GM12801 (cell line): ENCODE measurements around the gene ARHGAP26.

Experiments
- TF ChIP-seq, protein P1 (sequence below): IDR thresholded peaks from one replicate; pipeline ENCODE4 v1.5.1; 2011; ENCODE audit warnings: control low read depth; ENCODE audit not compliant: insufficient read length; ENCODE audit errors: extremely low read depth

ARHGAP26 gene

GRCh38 chr5:143041461-143041860 is 271.3 kb downstream of the ARHGAP26 start:
- TF ChIP-seq, protein P1, sequence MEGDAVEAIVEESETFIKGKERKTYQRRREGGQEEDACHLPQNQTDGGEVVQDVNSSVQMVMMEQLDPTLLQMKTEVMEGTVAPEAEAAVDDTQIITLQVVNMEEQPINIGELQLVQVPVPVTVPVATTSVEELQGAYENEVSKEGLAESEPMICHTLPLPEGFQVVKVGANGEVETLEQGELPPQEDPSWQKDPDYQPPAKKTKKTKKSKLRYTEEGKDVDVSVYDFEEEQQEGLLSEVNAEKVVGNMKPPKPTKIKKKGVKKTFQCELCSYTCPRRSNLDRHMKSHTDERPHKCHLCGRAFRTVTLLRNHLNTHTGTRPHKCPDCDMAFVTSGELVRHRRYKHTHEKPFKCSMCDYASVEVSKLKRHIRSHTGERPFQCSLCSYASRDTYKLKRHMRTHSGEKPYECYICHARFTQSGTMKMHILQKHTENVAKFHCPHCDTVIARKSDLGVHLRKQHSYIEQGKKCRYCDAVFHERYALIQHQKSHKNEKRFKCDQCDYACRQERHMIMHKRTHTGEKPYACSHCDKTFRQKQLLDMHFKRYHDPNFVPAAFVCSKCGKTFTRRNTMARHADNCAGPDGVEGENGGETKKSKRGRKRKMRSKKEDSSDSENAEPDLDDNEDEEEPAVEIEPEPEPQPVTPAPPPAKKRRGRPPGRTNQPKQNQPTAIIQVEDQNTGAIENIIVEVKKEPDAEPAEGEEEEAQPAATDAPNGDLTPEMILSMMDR: no peak

GRCh38 chr5:143041972-143042770 is 272.0 kb downstream of the ARHGAP26 start:
- TF ChIP-seq, protein P1: no peak

DNA sequence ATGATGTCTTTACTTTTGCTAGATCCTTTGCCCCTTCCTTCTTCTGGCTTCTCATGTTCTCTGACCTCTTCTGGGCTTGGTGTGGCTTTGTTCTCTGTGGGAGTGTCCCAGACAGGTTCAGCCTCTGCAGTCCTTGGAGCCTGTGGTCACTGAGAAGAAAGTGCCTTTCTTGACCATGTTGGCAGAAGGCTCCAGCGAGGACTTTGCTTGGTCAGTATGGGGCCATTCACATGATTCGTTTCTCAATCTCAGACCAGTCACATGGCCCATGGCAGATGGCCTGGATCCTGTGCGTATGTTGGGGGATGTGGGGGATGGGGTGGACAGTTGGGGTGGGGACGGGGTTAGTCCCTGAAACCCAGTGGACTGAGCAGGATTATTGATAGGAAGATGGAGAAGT is 274.1 kb downstream of the ARHGAP26 start:
- TF ChIP-seq, protein P1: no peak

DNA sequence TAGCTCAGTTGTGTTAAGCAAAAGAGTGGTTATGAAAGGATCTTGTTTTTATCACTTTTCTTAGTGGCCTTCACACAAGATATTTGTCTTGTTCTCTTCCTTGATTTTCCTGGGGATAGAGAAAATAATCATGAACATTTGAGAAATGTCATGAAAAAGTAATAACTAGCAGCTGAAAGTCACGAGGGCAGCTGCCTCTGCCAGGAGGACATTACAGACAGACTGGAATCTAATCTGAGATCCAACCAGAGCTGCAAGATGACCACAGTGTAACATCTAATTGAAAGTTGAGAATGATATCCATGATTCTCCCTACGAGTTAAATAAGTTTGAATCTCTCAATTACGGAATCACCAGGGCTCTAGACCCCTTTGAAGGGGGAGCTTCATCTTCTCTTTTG is 274.9 kb downstream of the ARHGAP26 start:
- TF ChIP-seq, protein P1: no peak

DNA sequence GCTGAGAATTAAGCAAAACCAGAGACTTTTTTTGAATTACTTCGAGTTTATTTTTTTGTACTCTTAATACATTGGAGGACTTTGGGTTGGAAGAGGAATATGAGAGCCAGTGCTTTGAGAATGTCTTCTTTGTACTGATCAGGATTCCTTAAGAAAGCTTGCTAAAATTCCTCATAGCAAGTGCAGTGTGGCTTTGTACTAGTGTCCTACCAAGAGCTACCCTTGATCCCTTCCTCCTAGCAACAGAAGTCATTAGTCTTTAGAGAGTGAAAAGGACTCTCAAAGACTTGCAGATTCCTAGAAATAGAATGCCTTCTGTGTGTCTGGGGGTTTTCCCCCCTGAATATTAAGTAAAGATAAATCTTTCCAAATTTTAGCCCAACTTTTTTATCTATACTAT is 276.1 kb downstream of the ARHGAP26 start:
- TF ChIP-seq, protein P1: no peak

GRCh38 chr5:143047091-143047490 is 276.9 kb downstream of the ARHGAP26 start:
- TF ChIP-seq, protein P1: no peak

GRCh38 chr5:143050183-143050582 is 280.0 kb downstream of the ARHGAP26 start:
- TF ChIP-seq, protein P1: no peak
